GM21381 (cell line): Measurements from ENCODE around the gene HMGN5.

Experiments used
- ATAC-seq: cut with Tn5 transposase; IDR thresholded peaks from one replicate; pipeline ENCODE4 v1.9.1; 2021; ENCODE audit warnings: mild to moderate bottlenecking, moderate library complexity; ENCODE audit not compliant: unreplicated experiment

Gene HMGN5

DNA sequence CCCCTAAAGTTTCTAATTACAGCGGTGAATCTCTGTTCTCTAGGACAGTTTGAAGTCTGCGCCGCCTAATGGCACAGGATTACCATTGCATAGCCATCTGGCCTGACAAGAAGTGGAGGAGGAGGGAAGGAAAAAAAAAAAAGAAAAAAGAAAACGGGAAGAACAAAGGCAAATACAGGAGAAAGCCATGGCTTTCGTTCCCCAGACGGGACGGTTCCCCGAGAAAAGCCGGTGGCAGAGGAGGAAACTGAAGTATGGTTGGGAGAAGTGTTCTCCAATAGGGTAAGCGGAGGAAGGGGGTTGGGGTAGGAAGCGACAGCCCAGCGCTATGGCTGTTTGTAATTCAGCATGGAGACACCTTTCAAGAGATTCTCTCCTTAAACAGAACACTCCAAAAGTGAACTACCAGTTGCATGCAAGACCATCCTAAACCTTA lies 80.8 kb downstream of the HMGN5 start:
- ATAC-seq: peak; percentile 62

DNA sequence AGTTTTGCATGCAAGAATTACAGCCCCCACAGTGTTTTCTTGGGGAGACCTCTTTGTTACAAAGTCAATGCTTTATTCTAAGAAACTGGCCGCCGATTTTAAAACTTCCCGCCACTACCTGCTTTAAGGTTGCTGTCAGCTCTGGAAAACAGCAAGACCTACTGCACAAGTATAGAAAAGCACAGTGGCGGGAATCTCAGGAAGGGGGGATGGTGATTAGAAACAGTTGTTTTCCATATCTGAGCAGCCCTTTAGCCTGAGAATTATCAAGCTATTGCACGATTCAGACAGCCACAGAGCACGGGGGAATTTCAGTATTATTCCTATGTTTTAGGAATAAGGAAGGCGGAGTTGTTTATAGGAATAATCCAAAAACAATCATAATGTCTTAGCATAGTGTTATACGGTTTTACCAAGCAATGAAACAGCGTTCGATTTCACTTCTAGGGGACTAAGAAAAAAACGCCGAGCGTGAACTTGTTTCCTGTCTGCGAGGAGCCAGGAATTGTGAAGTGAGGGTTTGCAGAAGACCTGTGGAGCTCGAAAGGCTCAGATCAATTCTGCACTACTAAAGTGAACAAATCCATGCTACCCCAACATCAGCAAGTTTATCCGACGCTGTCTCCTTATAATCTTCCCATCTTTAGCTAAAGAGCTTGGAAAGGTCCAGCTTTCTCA lies 81.3 kb downstream of the HMGN5 start:
- peak; percentile 27 for ATAC-seq

DNA sequence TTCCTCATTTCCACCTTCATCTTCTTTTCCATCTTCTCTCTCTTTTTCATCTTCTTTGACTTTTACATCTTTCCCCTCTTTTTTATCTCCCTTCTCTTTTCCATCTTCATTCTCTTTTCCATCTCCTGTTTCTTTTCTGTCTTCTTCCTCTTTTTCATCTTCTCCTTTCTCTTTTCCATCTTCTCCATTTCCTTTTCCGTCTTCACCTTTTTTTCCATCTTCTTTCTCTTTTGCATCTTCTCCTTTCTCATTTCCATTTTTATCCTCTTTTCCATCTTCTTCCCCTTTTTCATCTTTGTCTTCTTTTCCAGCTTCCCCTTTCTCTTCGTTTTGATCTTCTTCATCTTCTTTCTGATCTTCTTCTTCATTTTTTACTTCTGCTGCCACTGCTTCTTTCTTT lies 87.0 kb downstream of the HMGN5 start:
- ATAC-seq: no peak

DNA sequence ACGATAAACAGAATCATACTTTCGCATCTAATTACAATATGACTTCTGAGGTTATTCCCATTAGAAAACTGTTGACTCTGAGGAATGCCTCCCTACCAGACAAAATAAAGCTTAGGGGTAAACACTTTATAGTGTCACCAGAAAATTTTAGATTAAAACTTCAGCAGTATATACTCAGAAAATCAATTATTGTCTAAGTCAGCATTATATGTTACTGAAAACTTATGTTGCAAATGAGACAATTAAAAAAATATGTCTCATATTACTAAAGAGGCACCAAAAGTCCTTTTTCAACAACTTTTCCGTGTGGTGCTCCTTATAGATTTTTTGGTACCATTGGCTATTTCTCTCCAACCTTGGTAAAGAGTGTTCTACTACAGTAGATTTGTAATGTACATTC lies 91.4 kb downstream of the HMGN5 start:
- no peak for ATAC-seq

DNA sequence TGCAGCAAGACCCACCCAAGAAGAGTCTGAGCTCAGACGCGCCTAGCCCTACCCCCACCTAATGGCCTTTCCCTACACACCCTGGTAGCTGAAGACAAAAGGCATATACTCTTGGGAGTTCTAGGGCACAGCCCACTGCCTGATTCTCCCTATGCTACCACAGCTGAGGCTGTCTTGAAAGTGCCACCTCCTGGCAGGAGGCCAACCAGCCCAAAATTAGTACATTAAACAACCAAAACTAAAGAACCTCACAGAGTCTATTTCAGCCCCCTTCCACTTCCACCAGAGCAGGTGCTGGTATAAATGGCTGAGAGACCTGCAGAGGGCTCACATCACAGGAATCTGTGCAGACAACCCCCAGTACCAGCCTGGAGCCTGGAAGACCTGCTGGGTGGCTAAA lies 119.1 kb downstream of the HMGN5 start:
- ATAC-seq: no peak
